DOHH2 (cell line): ENCODE data around the gene ARNT2.
"Not testable (repeated sequence)": the region's sequence is repeated elsewhere in the genome, so short reads cannot be mapped to it uniquely, and the experiment has no call there.

ENCODE experiments used
- H3F3A ChIP-seq: fragments of 200-600 bp; sonication (generic), shearing (Covaris generic); 2 replicates; pipeline ENCODE4 v1.6.0; 2016; ENCODE audit warnings: antibody characterized with exemption, mild to moderate bottlenecking; ENCODE audit not compliant: control insufficient read depth, insufficient read depth
- H3K27ac ChIP-seq: fragments of 200-600 bp; sonication (generic); 2 replicates; pipeline ENCODE4 v1.5.1; 2014; ENCODE audit warnings: low read depth, mild to moderate bottlenecking, low read length, moderate library complexity
- H3K27me3 ChIP-seq: fragments of 200-600 bp; sonication (generic); 2 replicates; pipeline ENCODE4 v1.6.1; 2014; ENCODE audit warnings: mild to moderate bottlenecking, low read length, mixed read lengths; ENCODE audit not compliant: control insufficient read depth
- H3K36me3 ChIP-seq: fragments of 200-600 bp; sonication (generic); 2 replicates; pipeline ENCODE4 v1.6.1; 2014; ENCODE audit warnings: mild to moderate bottlenecking, low read length, moderate library complexity, mixed read lengths; ENCODE audit not compliant: control insufficient read depth
- H3K4me1 ChIP-seq: fragments of 200-600 bp; sonication (generic); 2 replicates; pipeline ENCODE4 v1.6.1; 2014; ENCODE audit warnings: mild to moderate bottlenecking, low read length, mixed read lengths; ENCODE audit not compliant: control insufficient read depth
- H3K4me2 ChIP-seq: fragments of 200-600 bp; sonication (generic); 2 replicates; pipeline ENCODE4 v1.6.0; 2014; ENCODE audit warnings: mild to moderate bottlenecking, low read length, moderate library complexity
- H3K4me3 ChIP-seq: fragments of 200-600 bp; sonication (generic); 2 replicates; pipeline ENCODE4 v1.5.1; 2014; ENCODE audit warnings: mild to moderate bottlenecking, low read length, mixed read lengths
- H3K79me2 ChIP-seq: fragments of 200-600 bp; sonication (generic); 2 replicates; pipeline ENCODE4 v1.6.1; 2014; ENCODE audit warnings: mild to moderate bottlenecking, low read length, mixed read lengths; ENCODE audit not compliant: control insufficient read depth
- H3K9me2 ChIP-seq: fragments of 200-600 bp; sonication (generic); replicated peaks from 2 replicates; pipeline ENCODE4 v1.6.1; 2014; ENCODE audit warnings: mild to moderate bottlenecking, low read length, mixed read lengths; ENCODE audit not compliant: control insufficient read depth
- H3K9me3 ChIP-seq: fragments of 200-600 bp; sonication (generic); 2 replicates; pipeline ENCODE4 v1.6.1; 2014; ENCODE audit warnings: antibody characterized with exemption, low read length, mixed read lengths; ENCODE audit not compliant: control insufficient read depth, insufficient read depth
- H4K20me1 ChIP-seq: fragments of 200-600 bp; sonication (generic); 2 replicates; pipeline ENCODE4 v1.6.0; 2014; ENCODE audit warnings: low read depth, mild to moderate bottlenecking, antibody characterized with exemption, low read length, moderate library complexity; ENCODE audit not compliant: control insufficient read depth, insufficient read depth
- EZH2phosphoT487 ChIP-seq: fragments of 200-600 bp; sonication (generic); IDR thresholded peaks from 2 replicates; pipeline ENCODE4 v1.6.1; 2017; ENCODE audit warnings: borderline replicate concordance, mild to moderate bottlenecking, antibody characterized with exemption, low read length, moderate library complexity, mixed read lengths
- TF ChIP-seq, protein P1 (sequence below): fragments of 200-600 bp; sonication (generic); IDR thresholded peaks from one replicate; pipeline ENCODE4 v1.5.1; 2014; ENCODE audit warnings: antibody characterized with exemption, mild to moderate bottlenecking, low read depth, low read length; ENCODE audit not compliant: poor library complexity, severe bottlenecking

The ARNT2 gene

GRCh38 chr15:80643431-80643951 lies 239.3 kb downstream of the ARNT2 start:
- no peaks in the 10 kb centered on the region for H4K20me1 ChIP-seq

DNA sequence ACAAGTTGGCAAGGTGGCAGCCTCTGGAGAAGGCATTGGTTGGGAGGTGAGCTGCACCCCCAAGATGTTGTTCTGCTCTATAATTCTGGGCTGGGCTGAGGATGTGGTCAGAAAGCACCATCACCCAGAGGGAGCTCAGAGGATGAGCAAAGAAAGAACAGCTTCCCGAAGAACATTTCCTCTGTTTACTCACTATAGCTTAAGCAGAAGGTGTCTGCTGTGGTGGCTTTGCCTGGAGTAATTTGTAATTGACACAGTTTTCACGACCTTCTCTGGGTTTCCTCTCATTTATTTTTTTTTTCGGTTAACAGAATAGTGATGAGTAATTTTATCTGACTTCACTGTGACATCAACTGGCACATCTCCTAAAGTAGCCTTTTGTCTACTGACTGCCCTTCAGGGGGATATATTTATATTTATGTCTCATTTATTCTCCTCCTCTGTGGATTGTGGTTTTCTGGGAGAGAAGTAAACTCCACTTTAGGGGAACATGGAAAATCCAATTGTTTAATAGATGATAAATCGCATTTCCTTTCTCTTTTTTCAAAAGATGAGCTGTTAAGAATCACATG lies 241.4 kb downstream of the ARNT2 start:
- no peaks in the 10 kb centered on the region for H3K9me2 ChIP-seq
- H3K4me3 ChIP-seq = no peak overlapping the region
- no peaks in the 10 kb centered on the region for H3K79me2 ChIP-seq
- H3K4me2 ChIP-seq = no peak overlapping the region
- H3K27ac ChIP-seq = no peak overlapping the region
- TF ChIP-seq, protein P1, sequence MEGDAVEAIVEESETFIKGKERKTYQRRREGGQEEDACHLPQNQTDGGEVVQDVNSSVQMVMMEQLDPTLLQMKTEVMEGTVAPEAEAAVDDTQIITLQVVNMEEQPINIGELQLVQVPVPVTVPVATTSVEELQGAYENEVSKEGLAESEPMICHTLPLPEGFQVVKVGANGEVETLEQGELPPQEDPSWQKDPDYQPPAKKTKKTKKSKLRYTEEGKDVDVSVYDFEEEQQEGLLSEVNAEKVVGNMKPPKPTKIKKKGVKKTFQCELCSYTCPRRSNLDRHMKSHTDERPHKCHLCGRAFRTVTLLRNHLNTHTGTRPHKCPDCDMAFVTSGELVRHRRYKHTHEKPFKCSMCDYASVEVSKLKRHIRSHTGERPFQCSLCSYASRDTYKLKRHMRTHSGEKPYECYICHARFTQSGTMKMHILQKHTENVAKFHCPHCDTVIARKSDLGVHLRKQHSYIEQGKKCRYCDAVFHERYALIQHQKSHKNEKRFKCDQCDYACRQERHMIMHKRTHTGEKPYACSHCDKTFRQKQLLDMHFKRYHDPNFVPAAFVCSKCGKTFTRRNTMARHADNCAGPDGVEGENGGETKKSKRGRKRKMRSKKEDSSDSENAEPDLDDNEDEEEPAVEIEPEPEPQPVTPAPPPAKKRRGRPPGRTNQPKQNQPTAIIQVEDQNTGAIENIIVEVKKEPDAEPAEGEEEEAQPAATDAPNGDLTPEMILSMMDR = no peak
- no peak for TF ChIP-seq EZH2phosphoT487
- no peaks in the 10 kb centered on the region for H4K20me1 ChIP-seq
- H3K9me3 ChIP-seq = no peaks in the 10 kb centered on the region
- no peaks in the 10 kb centered on the region for H3K36me3 ChIP-seq
- H3K27me3 ChIP-seq = no peaks in the 10 kb centered on the region
- H3F3A ChIP-seq = no peaks in the 10 kb centered on the region
- H3K4me1 ChIP-seq = no peaks in the 10 kb centered on the region

More at GRCh38 chr15:80643431-80643951, 239.3 kb downstream of the ARNT2 start:
- H3K79me2 ChIP-seq = no peaks in the 10 kb centered on the region
- no peaks in the 10 kb centered on the region for H3K36me3 ChIP-seq
- H3K4me2 ChIP-seq = no peak overlapping the region
- TF ChIP-seq EZH2phosphoT487 = no peak
- TF ChIP-seq, protein P1 = no peak
- no peaks in the 10 kb centered on the region for H3K27me3 ChIP-seq
- H3K9me2 ChIP-seq = no peaks in the 10 kb centered on the region
- H3K27ac ChIP-seq = no peak overlapping the region
- H3K9me3 ChIP-seq = no peaks in the 10 kb centered on the region
- no peak overlapping the region for H3K4me3 ChIP-seq
- no peaks in the 10 kb centered on the region for H3F3A ChIP-seq
- no peaks in the 10 kb centered on the region for H3K4me1 ChIP-seq

- not testable (repeated sequence) for H4K20me1 ChIP-seq, H3K79me2 ChIP-seq, H3K9me2 ChIP-seq, H3K4me1 ChIP-seq, H3K4me2 ChIP-seq, H3K27ac ChIP-seq, H3K4me3 ChIP-seq, H3K36me3 ChIP-seq, H3K27me3 ChIP-seq, H3K9me3 ChIP-seq, H3F3A ChIP-seq
These were observed 243.2 kb downstream of the ARNT2 start for GRCh38 chr15:80647424-80647823.
